Vein endothelial cell (primary cell): ENCODE results near the gene ISY1. TPM values are rescaled to one million over a fixed set of nuclear protein-coding genes. Genes with fewer than 3 reads are reported as not detected.

Source experiments
- total RNA-seq: library from RNA; depleted of rRNA; stranded (reverse); fragments of >200 nt; gene quantifications from 2 replicates; pipeline ENCODE4 v1.2.3, GENCODE V29; 2012

Gene ISY1
- total RNA-seq = 25.2 and 32.2 TPM in 2 replicates

DNA sequence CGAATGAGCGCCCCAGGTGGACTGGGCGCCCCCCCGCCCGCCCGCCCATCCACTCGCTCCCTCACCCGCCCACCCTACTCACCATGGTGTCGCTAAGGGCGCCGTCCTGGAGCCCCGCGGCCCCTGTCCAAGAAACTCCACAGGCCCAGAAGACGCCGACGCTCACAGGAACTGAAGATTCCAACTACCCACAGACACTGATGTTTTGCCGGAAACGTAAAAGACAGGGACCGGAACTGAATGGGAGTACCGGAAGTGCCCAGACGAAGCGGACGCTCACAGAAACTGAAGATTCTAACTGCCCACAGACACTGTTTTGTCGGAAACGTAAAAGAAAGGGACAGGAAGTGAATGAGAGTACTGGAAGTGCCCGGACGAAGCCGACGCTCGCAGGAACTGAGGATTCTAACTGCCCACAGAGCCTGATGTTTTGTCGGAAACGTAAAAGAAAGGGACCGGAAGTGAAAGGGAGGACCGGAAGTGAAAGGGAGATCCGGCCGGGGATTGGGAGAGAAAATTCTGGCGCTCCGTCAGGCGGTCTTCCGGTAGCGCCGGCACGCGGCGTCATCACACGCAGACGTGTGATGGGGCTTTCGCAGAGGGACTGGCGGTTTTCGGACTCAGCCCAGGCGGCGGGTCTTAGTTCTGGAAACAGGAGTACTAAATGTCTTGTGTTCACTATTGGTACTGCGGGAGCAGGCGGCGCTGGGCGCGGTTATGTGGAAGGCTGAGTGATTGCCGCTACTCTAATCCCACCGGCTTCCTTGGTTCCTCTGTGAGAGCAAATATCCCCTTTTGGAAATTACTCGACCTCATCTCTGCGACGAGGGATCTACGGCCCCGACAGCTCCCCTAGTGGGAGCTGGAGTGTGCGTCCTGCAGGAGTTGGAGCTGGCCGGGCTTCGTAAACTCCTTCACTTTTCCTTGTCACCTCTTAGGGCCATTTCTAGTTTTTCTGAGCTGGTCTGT lies at the start of gene ISY1:
ISY1 (minus strand) TSS at position 173 of the 969 bp plus-strand sequence; CDS start at position 85, 88 bp downstream.

DNA sequence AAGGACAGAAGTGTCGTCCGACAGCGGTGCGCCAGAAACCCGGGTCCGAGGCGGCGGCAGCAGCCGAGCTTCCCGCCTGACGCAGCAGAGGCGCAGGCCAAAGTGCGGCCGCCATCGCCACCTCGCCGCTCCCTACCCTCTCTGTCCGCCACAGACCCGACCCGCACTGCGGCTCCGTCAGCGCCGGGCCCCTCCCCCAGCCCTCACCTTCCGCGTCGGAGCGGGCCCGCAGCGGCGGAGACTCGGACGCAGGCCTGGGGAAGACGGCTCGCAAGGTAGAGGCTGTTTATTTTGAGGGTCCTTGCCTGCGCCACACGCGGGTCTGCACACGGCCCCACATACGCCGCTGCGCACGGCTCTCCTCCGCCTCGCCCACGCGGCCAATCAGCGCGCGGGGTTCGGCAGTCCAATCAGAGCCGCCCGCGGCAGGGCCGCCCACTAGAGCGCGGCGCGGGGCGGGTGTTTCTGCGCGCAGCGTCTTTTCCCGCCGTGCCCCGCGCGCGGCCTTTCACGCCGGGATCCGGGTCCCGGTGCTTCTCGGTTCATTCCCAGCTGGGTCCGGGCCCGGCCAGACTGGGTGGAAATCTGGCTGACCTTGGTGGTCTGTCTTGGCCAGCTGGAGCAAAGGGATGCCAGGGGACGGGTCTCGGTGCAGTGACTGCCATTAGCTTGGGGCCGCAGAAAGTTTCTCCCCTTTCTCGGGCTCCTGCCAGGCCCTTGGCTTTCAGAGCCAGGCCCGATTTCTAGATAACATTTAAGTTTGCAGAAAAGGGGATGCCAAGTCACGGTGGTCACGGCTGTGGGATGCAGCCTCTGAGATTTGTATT lies 22.9 kb upstream of the ISY1 start, which contains the start of gene CNBP:
CNBP (minus strand) TSS at position 328 of the 827 bp plus-strand sequence. CDS start 12,139 bp downstream, outside the sequence.

DNA sequence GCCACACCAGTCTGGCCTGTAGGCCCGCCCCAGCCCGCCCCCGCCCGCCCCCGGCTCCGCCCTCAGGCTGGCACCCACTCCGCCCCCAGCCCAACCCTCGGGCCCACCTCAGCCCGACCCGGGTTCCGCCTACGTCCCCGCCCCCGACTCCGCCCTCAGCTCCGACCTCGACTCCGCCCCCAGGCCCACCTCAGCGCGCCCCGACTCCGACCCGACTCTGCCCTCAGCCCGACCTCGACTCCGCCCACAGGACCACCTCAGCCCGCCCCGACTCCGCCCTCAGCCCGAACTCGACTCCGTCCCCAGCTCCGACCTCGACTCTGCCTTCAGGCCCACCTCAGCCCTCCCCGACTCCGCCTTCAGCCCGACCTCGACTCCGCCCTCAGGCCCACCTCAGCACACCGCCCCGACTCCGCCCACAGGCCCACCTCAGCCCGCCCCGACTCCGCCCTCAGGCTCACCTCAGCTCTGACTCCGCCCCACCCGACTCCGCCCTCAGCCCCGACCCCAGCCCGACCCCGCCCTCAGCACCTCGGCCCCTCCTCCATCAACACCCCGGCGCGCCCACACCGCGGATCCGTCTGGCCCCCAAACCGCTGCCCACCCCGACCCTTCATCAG lies 39.0 kb downstream of the ISY1 start, which contains the start of gene RAB43:
RAB43 (minus strand) TSS at position 13 of the 620 bp plus-strand sequence. CDS start 315 bp downstream, outside the sequence.

Other genes with a start within 250 kb of the ISY1 start
- 0.48 and 0.65 TPM in 2 replicates for gene CFAP92, start 167.0 kb downstream of the ISY1 start, total RNA-seq
- 1.3 and 2.3 TPM in 2 replicates for gene EFCC1, start 159.8 kb downstream of the ISY1 start, total RNA-seq
- not detected in 2 replicates for gene GP9, start 100.3 kb downstream of the ISY1 start, total RNA-seq
- 37.2 and 43.1 TPM in 2 replicates for gene RAB43, start 39.3 kb downstream of the ISY1 start, total RNA-seq
- gene CNBP, start 22.8 kb upstream of the ISY1 start, total RNA-seq = 220 and 239 TPM in 2 replicates
- 252 and 312 TPM in 2 replicates for gene COPG1, start 88.5 kb upstream of the ISY1 start, total RNA-seq
- 20.9 and 24.6 TPM in 2 replicates for gene HMCES, start 117.8 kb upstream of the ISY1 start, total RNA-seq